Fibroblast of lung (primary cell): ENCODE data around the gene BABAM2.

Experiments
- CTCF ChIP-seq, 2 donors: IDR thresholded peaks in 1 of 2; conservative IDR thresholded peaks in 1 of 2; 1 replicate in 1 of 2; 2 replicates in 1 of 2; pipeline ENCODE4 v1.5.1; 2011 to 2012; ENCODE audit warnings: low read length in 2 of 2, control low read depth in 1 of 2, inconsistent platforms in 1 of 2, low read depth in 1 of 2, mild to moderate bottlenecking in 1 of 2
- EZH2 ChIP-seq: IDR thresholded peaks from 2 replicates; pipeline ENCODE4 v1.5.1; 2012; ENCODE audit warnings: low read length, control low read depth, mild to moderate bottlenecking; ENCODE audit errors: missing control alignments

- no peak for TF ChIP-seq CTCF (conservative IDR thresholded peaks at IDR 0.05 in 1 of 2, IDR thresholded peaks at IDR 0.05 in 1 of 2; ENCODE audit: low read depth in 1 of 2, low read length in 2 of 2)
- TF ChIP-seq EZH2: no peak
Observed at GRCh38 chr2:27962006-27962405, 71.5 kb downstream of the BABAM2 start.
